ENCODE results near the gene SMIM8. TPM values are rescaled to one million over a fixed set of nuclear protein-coding genes. Genes with fewer than 3 reads are reported as not detected.

The SMIM8 gene
- total and polyA plus RNA-seq, 2 of the 4 experiments (the other 2 are of a cell fraction) = 2.7 to 3.6 TPM

DNA sequence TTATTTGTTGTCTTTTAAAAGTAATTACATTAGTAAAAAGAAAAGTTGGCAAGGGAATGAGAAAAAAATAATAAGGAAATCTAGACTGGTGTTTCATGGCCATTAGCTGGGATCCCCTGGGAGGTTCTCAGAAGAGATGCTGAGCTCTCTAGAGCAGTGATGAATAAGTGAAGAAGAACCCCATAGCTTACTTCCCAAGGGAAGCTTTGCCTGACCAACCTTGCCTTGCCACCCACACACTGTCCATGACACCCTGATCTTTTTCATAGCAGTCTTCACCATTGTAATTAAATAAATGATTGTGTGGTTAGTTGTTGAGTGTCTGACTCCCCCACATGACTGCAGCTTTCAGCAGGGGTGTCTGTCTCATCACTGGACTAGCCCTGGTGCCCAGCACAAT lies 28.1 kb downstream of the SMIM8 start:
- no peak overlapping the region for H3K18ac ChIP-seq (ENCODE audit: low read depth, low read length)
- no peak overlapping the region for H3K4ac ChIP-seq (ENCODE audit: low read depth, low read length)
- H2AK9ac ChIP-seq (replicated peaks; ENCODE audit: low read depth, low read length, poor library complexity) = no peak overlapping the region
- H3K14ac ChIP-seq (replicated peaks; ENCODE audit: low read depth, low read length) = no peak overlapping the region
- ChIA-PET CTCF (no interaction called here), POLR2A (ENCODE audit: unreplicated experiment) (no interaction called here)
- H3K36me3 ChIP-seq (ENCODE audit: control insufficient read depth, insufficient read depth, low read length) = no peaks in the 10 kb centered on the region
- no peak overlapping the region for H3K56ac ChIP-seq (ENCODE audit: extremely low read depth, insufficient read depth, low read length)
- no peak overlapping the region for H3K23ac ChIP-seq (ENCODE audit: low read depth, low read length)
- no peak overlapping the region for H2AFZ ChIP-seq (replicated peaks; ENCODE audit: low read length, poor library complexity)
- H3K9me1 ChIP-seq (ENCODE audit: insufficient read depth, low read length) = 0 out of 2 replicates have a peak, but pooled peaks cover 3% of the 10 kb centered on the region
- ATAC-seq (ENCODE audit: low read depth) (no peak), DNase-seq (peak; percentile 5)
- H2BK120ac ChIP-seq (ENCODE audit: low read depth, low read length) = no peak overlapping the region
- BruUV-seq (replicated peaks) = no TSS peak
- H2BK20ac ChIP-seq (ENCODE audit: low read depth, low read length) = no peak overlapping the region
- H3K9ac ChIP-seq (ENCODE audit: low read depth, low read length) = no peak overlapping the region
- no peaks in the 10 kb centered on the region for H3K27me3 ChIP-seq (ENCODE audit: control insufficient read depth, insufficient read depth, low read length)
- intact Hi-C loops (cut with micrococcal nuclease) = no loop called here
- H2BK15ac ChIP-seq (ENCODE audit: low read depth, low read length) = no peak overlapping the region
- no peak overlapping the region for H3K27ac ChIP-seq (ENCODE audit: insufficient read depth, low read length)
- no peak overlapping the region for H2AK5ac ChIP-seq (ENCODE audit: low read depth, low read length)
- no peak overlapping the region for H4K8ac ChIP-seq (ENCODE audit: low read depth in 2 of 2, low read length in 2 of 2)
- no peak overlapping the region for H2BK5ac ChIP-seq (ENCODE audit: low read depth, low read length, poor library complexity, severe bottlenecking)
- H4K20me1 ChIP-seq (ENCODE audit: insufficient read depth, low read length) = no peaks in the 10 kb centered on the region
- H3K4me3 ChIP-seq (ENCODE audit: insufficient read depth, low read depth, low read length) = no peak overlapping the region
- no peak overlapping the region for H3K4me2 ChIP-seq (ENCODE audit: low read depth, low read length)
- in situ Hi-C loops (cut with MboI; ENCODE audit: low sequenced_read_pairs) = no loop called here
- TF ChIP-seq, protein P1, sequence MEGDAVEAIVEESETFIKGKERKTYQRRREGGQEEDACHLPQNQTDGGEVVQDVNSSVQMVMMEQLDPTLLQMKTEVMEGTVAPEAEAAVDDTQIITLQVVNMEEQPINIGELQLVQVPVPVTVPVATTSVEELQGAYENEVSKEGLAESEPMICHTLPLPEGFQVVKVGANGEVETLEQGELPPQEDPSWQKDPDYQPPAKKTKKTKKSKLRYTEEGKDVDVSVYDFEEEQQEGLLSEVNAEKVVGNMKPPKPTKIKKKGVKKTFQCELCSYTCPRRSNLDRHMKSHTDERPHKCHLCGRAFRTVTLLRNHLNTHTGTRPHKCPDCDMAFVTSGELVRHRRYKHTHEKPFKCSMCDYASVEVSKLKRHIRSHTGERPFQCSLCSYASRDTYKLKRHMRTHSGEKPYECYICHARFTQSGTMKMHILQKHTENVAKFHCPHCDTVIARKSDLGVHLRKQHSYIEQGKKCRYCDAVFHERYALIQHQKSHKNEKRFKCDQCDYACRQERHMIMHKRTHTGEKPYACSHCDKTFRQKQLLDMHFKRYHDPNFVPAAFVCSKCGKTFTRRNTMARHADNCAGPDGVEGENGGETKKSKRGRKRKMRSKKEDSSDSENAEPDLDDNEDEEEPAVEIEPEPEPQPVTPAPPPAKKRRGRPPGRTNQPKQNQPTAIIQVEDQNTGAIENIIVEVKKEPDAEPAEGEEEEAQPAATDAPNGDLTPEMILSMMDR (conservative IDR thresholded peaks at IDR 0.05; ENCODE audit: low read depth, low read length) = no peak
- TF ChIP-seq FOS (IDR thresholded peaks at IDR 0.05; ENCODE audit: low read depth, low read length) = no peak
- TF ChIP-seq, protein P2, sequence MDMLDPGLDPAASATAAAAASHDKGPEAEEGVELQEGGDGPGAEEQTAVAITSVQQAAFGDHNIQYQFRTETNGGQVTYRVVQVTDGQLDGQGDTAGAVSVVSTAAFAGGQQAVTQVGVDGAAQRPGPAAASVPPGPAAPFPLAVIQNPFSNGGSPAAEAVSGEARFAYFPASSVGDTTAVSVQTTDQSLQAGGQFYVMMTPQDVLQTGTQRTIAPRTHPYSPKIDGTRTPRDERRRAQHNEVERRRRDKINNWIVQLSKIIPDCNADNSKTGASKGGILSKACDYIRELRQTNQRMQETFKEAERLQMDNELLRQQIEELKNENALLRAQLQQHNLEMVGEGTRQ (IDR thresholded peaks at IDR 0.05; ENCODE audit: low read depth, low read length) = no peak
- no peak for TF ChIP-seq SMC3 (IDR thresholded peaks at IDR 0.05; ENCODE audit: low read depth, low read length)
- TF ChIP-seq, protein P3, sequence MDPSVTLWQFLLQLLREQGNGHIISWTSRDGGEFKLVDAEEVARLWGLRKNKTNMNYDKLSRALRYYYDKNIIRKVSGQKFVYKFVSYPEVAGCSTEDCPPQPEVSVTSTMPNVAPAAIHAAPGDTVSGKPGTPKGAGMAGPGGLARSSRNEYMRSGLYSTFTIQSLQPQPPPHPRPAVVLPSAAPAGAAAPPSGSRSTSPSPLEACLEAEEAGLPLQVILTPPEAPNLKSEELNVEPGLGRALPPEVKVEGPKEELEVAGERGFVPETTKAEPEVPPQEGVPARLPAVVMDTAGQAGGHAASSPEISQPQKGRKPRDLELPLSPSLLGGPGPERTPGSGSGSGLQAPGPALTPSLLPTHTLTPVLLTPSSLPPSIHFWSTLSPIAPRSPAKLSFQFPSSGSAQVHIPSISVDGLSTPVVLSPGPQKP (IDR thresholded peaks at IDR 0.05; ENCODE audit: borderline replicate concordance, low read depth, low read length) = no peak
- TF ChIP-seq CEBPB (IDR thresholded peaks at IDR 0.05; ENCODE audit: low read depth, low read length) = no peak
- TF ChIP-seq POLR2A (IDR thresholded peaks at IDR 0.05; ENCODE audit: low read depth, low read length) = no peak
- no peak for TF ChIP-seq BHLHE40 (IDR thresholded peaks at IDR 0.05; ENCODE audit: low read depth, low read length)
- TF ChIP-seq CHD1 (IDR thresholded peaks at IDR 0.05; ENCODE audit: low read depth, low read length) = no peak
- H3K4me1 ChIP-seq (ENCODE audit: control insufficient read depth, insufficient read depth, low read length) = no peaks in the 10 kb centered on the region
- H4K5ac ChIP-seq (ENCODE audit: low read depth, low read length) = no peak overlapping the region
- dilution Hi-C loops (cut with HindIII; ENCODE audit: low sequenced_read_pairs, unreplicated experiment) = no loop called here
- H4K91ac ChIP-seq (ENCODE audit: insufficient read depth, low read depth, low read length) = no peak overlapping the region
- H3K79me1 ChIP-seq (ENCODE audit: low read depth in 1 of 2, low read length in 2 of 2) = no peaks in the 10 kb centered on the region
- H3K9me3 ChIP-seq (ENCODE audit: control insufficient read depth, insufficient read depth, low read length) = no peaks in the 10 kb centered on the region

Data from IMR-90 (cell line).